Left renal cortex interstitium (tissue), 4 donors: ENCODE data around the gene SLC6A20. TPM values are rescaled to one million over a fixed set of nuclear protein-coding genes. Genes with fewer than 3 reads are reported as not detected.

ENCODE experiments used
- DNase-seq, 4 donors: peaks; one replicate each; pipeline ENCODE4 v3.0.0-alpha.2; 2013; ENCODE audit warnings: low read depth in 4 of 4, low spot score in 2 of 4, missing footprints in 1 of 4
- polyA plus RNA-seq, 4 donors: library from polyadenylated mRNA; unstranded; fragments of 120-200 nt; gene quantifications; one replicate each; pipeline ENCODE4 v1.2.1, GENCODE V29; 2013; ENCODE audit not compliant: insufficient read length in 4 of 4

SLC6A20 gene
- polyA plus RNA-seq, 4 donors, result 0.10 to 0.22 (median 0.15) TPM

DNA sequence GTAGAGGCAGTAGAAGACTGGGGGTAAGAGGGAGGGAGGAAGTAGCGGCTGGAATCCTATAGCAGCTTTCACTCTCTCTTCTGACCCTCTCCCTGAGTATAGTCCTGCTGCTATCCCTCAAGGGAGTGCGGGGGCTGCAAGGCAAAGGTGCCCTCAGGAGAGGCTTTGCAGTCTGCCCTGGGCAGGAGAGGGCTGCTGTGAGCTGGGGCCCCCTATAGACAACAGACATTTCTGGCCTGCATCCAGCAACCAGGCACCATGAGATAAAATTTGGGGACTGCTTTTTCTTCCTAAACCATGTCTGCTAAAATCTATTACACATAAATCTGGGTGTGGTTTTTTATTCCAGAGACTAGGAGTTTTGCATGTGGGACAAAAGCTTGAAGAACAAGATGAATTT, 59.1 kb downstream of the SLC6A20 start:
- DNase-seq, result no peak

DNA sequence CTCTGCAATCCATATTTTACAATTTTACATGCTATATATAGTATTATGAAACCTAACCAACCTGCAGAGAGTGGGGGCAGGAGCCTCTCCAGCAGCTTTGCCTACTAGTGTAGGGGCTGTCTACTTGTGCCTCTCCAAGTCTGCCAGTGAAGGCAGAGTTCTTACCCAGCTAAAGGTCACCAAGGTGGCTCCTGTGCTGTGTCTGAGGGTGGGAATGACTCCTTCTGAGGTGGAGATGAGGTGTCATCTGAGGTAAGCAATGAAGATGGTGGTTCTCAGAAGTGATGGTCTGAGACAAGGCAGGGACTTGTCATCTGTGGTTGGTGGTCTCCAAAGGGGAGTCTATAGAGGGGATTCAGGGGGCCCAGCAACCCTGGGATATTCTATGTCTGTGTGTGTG, 59.6 kb downstream of the SLC6A20 start:
- DNase-seq, result no peak

DNA sequence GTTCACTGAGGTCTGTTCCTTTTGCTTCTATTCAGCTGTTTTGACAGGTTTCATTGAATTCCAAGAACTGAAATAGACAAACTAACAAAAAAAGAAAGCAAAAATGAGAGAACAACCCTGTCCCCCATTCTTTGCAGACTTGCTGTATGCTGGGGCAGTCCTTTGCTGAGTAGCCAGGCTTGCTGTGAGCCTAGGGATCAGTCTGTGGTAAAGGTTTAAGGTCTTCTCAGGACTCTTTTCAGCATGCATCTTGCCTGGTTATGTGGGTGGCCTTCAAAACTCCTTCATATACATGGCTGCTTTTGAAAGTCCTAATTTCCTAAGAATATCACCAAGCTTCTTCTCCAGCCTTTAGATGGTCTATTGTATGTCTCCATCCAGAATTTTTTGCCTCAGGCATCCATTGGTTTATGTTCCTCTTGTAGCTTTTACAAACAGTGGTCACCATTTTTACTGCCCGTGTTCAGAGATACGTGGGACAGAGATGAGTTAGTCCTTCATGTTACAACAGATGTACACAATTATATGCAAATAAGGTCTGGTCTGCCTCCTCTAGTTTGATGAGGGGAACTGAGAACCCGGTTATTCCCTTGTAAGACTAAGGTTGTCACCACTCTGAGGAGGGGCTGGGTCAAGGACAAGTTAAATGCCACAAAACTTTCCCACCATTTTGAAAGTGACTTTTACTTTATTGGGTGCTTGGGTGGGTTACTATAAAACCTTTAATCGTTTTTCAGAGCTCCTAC, 65.8 kb downstream of the SLC6A20 start:
- DNase-seq, result no peak

DNA sequence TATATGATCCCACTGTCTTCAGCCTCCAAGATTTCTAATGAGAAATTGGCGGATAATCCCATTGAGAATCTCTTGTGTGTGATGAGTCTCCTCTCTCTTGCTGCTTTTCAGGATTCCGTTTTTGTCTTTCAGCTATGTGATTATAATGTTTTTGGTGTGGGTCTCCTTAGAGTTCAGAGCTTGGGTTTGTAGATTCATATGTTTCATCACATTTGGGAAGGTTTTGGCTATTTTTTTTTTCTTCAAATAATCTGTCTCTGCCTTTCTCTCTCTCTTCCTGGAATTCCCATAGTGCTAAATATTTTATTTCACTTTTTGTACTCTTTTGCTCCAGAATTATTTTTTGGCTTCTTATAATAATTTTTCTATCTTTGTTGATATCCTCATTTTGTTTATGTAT, 66.7 kb downstream of the SLC6A20 start:
- DNase-seq, result no peak

DNA sequence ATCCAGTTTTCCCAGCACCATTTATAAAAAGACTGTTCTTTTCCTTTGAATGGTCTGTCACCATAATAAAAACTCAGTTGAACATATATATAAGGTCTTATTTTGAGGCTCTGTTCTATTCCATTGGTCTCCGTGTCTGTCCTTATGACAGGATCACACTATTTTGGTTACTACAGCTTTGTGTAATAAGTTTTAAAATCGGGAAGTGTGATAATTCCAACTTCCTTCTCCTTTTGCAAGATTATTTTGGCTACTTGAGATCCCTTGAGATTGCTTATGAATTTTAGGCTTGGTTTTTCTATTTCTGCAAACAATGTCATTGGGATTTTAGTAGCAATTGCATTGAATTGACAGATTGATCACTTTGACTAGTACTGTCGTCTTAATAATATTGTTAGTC, 71.4 kb downstream of the SLC6A20 start:
- no peak for DNase-seq

DNA sequence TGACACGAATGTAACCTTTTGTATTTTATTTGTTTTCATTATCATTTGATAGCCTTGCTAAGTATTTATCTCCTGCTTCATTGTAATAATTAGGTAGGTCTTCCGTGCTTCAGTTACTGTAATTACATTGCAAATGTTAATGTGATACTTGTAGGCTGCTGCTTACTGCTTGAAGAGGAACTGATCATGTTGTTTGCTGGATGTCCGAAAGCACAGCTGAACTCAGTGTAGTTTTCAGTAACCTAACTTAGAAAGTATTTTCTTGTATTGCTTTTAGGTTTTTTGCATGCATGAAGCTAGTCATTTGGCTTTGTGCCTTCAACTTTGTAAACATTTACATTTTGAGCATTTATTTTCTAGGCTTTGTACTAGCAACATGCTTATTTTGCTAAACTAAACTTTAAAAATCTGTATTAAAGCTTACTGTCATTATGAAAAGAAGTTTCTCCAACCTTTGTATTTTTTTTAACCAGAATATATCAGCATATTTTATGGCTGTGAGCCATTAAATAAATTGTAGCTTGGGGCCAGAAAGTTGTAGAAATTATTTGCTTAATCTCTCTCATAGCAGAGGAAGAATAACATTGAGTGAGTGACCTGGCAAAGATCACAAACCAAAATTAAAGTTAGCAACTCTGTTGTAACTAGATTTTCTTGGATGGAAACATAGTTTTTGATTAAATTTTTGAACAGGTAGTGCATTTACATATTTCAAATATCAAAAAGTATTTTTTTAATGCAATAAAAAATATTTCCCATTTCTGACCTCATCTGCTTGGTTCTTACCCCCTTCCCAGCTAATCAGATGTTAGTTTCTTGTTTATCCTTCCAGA, 76.5 kb downstream of the SLC6A20 start:
- DNase-seq, result no peak

DNA sequence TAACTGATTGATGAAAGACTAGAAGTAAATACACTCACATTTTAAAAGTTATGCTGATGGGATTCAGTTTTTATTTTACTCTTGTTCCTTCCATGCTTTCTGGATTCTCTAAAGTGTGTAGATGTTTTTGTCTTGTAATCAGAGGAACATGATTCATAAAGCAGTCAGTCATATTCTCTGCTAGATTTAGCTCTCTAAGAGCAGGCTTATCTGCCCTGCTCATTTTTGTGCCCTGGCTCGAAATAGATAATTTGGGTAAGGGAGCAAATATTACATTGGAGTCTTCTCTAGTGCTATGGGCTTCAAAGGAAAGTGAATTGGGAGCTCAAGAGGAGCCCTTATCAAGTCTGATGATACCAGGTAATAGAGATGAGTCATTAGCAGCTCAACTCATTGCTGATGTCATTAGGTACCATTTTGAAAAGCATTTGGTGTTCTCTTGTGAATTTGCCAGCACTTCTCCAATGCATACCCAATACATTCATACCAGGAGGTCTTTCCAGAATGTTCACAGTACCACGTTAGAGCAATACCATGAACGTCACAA, 79.5 kb downstream of the SLC6A20 start:
- DNase-seq, result no peak

DNA sequence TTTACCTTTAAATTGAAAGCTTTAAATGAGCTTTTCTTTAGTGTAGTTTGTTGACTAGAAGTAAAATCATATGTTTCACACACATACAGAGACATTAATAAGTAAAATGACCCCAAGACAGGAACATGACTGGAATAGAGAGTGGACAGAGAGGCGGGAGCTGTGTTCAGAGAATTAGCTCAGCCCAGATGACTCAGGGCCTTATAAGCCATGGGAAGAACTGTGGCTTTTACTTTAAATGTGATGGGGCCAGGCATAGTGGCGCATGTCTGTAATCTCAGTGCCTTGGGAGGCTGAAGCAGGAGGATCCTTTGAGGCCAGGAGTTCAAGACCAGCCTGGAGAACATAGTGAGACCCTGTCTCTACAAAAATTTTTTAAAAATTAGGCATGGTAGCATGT, 80.4 kb downstream of the SLC6A20 start:
- DNase-seq, result no peak

DNA sequence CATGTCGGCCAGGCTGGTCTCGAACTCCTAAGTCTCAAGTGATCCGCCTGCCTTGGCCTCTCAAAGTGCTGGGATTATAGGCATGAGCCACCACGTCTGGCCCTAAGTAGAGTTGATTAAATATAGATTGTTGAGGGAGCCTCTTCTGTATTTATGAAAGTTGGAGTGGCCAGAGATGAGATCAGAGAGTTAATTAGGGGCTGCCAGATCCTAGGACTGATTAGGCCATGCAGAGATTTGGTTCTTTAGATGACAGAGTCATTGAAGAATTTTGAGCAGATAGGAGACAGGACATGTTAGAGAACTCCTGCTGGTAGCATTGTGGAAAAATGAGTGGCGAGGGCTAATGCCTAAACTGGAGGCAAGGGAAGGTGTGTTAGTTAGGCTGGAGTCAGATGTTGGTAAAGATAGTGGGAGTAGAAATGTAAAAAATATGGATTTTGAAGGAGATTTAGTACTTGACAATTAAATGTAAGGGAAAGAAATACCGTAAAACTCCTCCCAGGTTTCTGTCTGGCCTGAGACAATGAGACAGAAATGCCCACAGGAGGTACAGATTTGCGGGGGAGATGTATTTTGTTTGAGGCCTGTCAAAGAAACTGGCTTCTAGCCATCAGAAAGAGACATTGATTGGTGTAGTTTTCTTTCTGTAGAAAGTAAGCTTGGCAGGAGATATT, 83.8 kb downstream of the SLC6A20 start:
- DNase-seq, result no peak

DNA sequence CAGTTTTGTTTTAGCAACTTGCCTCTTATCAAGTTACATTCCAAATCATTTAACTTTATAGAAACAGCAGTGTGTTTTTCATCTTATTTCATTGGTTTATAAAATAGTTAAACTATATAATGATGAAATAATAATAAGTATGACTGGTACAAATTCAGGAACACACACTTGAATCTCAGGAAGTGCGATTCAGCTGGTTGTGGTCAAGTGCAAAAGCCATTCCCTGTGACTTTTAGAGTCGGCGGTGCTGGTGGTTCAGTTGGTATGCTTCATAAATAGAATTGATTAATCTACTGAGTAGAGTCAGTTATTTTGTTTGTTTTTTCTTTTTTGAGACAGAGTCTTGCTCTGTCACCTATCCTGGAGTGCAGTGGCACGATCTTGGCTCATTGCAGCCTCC, 84.4 kb downstream of the SLC6A20 start:
- DNase-seq, result no peak

DNA sequence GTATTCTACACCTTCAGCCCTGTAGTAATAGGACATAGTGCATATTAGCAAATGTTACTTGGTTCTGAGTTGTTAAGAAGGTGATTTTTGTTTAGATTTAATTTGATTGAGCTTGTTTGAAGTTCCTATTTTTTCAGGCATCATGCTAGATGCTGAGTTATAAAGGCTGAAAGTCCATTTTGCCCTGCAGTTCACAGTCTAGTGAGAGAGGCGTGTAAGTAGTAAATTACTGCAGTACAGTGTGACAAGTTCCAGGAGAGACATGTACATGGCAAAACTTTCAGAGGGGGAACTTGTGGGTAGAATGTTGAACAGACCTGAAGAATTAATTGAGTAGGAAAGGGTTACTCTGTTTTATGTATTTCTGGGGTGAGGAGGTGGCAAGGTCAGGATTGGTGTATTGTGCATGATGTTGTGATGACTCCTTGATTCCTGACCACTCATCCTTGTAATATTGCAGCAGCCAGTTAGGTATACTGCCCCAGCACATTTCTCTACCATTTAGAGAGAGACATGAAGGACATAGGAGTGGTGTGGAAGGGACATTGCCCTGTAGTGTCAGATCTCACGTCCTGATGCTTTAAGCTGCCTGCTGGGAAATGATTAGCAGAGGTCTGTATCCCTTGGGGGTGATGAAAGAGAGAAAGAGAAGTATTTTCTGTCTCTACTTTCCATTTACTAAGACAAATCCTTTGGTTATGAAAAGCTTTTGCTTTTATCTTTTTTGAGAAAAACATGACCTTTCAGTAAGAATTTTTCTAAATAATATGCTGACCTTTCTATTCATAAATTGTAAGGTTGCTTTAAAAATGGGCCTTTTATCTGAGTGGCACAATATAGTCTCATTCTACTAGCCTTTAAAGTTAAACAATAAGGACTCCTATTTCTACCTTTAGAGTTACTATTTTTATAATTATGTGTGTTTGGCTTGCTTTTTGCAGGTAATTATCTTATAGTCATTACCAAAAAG, 90.2 kb downstream of the SLC6A20 start:
- no peak for DNase-seq

Other genes starting within 250 kb of the SLC6A20 start
- 10 to 100 TPM; 13.8 to 21.6 (median 17.4) TPM for gene LIMD1, start 201.8 kb downstream of the SLC6A20 start, polyA plus RNA-seq
- 10 to 100 TPM; 54.2 to 82.9 (median 64.6) TPM for gene SACM1L, start 107.1 kb downstream of the SLC6A20 start, polyA plus RNA-seq
- 10 to 100 TPM; 54.2 to 61.8 (median 58.2) TPM for gene LZTFL1, start 45.6 kb upstream of the SLC6A20 start, polyA plus RNA-seq
- under 1 TPM; 0.06 to 0.09 (median 0.08) TPM for gene CCR9, start 90.0 kb upstream of the SLC6A20 start, polyA plus RNA-seq
- 1 to 10 TPM in 1 of 4 donors, under 1 TPM in 3; 0.14 to 1.1 (median 0.30) TPM for gene CXCR6, start 146.9 kb upstream of the SLC6A20 start, polyA plus RNA-seq
- gene FYCO1, start 199.3 kb upstream of the SLC6A20 start, polyA plus RNA-seq, result 10 to 100 TPM; 16.5 to 19.3 (median 18.1) TPM
- under 1 TPM; 0.06 to 0.31 (median 0.19) TPM for gene XCR1, start 230.9 kb upstream of the SLC6A20 start, polyA plus RNA-seq